Stimulated activated CD4-positive, alpha-beta T cell treated with anti-CD3 and anti-CD28 coated beads, Interleukin-2, amount 100 ng/mL, for 48 hours (primary cell): ENCODE measurements around the gene TMEM267.
"Not testable (repeated sequence)": the region's sequence is repeated elsewhere in the genome, so short reads cannot be mapped to it uniquely, and the experiment has no call there.

ENCODE experiments used
- DNase-seq, 2 donors: peaks; one replicate each; pipeline ENCODE4 v3.0.0-alpha.2; 2020

Gene TMEM267

GRCh38 chr5:43441575-43441974 lies 42.1 kb downstream of the TMEM267 start:
- DNase-seq, result not testable (repeated sequence)

GRCh38 chr5:43437062-43437660 lies 46.5 kb downstream of the TMEM267 start:
- no peak for DNase-seq

- DNase-seq, result no peak
Observed at GRCh38 chr5:43433382-43433781, 50.3 kb downstream of the TMEM267 start.

- no peak for DNase-seq
Observed at GRCh38 chr5:43432486-43433375, 50.9 kb downstream of the TMEM267 start.

DNA sequence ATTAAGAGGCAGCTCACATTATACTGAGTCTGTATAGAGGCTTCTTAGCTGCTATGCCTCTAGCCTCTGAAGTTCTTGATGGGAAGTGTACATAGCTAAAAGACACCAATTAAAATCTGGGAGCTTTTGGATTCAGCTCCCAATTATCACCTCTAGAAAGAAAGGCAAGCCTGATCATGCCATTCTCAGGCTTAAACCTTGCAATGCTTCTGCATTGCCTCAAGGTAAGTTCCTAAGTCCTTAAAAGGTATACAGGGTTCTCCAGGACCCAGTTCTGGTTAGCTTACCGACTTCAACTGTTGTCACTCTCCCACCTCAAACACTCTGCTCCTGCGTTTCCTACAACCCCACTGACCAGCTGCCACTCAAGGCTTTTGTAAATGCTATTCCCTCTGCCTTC lies 54.0 kb downstream of the TMEM267 start:
- no peak for DNase-seq

DNA sequence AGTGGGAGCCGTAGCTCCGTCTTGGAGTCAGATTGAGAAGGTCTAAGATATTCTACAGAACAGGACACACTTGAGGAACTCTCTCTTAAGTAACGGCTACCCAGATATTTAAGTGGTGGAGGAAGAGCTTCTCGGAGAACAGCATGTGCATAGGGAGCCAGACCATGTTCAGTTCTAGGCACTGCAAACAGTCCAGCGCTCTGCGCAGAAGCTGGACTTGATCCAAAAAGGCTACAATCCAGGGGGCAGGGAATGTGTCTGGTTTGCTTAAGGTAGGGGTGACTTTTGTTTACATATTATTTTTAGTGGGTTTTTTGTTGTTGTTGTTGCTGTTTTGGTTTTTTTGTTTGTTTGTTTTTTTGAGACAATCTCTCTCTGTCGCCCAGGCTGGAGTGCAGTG lies 54.6 kb downstream of the TMEM267 start:
- DNase-seq, result no peak

DNA sequence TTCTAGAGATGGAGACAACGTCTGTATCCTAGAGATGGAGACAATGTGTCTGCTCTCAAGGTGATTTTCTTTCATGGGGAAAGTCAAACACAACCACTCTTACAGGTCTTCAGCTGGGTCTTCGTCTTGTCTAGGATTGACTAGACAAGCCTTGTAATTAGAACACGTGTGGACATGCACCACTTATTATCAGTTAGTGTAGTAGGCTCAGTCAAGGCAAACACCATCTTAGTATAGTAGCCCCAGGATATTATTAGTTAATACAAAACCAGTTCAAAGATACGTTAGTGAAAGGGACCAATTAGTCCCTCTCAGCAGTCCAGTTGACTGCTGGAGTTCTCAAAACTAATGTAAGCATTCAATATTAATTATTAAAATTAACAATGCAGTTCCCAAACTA lies 56.4 kb downstream of the TMEM267 start:
- DNase-seq, result no peak

GRCh38 chr5:43425983-43426382 lies 57.7 kb downstream of the TMEM267 start:
- no peak for DNase-seq

DNA sequence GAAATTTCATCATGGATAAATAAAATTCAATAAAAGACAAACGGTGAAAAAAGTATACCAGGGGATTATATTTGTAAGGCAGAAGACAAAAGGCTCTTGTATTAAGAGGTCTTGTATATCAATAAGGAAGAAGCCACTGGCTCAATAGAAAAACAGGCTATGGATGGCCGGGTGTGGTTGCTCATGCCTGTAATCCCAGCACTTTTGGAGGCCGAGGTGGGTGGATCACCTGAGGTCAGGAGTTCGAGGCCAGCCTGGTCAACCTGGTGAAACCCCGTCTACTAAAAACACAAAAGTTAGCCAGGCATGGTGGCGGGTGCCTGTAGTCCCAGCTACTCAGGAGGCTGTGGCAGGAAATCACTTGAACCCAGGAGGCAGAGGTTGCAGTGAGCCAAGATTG lies 60.6 kb downstream of the TMEM267 start:
- not testable (repeated sequence) for DNase-seq

GRCh38 chr5:43422143-43422542 lies 61.5 kb downstream of the TMEM267 start:
- DNase-seq, result no peak

DNA sequence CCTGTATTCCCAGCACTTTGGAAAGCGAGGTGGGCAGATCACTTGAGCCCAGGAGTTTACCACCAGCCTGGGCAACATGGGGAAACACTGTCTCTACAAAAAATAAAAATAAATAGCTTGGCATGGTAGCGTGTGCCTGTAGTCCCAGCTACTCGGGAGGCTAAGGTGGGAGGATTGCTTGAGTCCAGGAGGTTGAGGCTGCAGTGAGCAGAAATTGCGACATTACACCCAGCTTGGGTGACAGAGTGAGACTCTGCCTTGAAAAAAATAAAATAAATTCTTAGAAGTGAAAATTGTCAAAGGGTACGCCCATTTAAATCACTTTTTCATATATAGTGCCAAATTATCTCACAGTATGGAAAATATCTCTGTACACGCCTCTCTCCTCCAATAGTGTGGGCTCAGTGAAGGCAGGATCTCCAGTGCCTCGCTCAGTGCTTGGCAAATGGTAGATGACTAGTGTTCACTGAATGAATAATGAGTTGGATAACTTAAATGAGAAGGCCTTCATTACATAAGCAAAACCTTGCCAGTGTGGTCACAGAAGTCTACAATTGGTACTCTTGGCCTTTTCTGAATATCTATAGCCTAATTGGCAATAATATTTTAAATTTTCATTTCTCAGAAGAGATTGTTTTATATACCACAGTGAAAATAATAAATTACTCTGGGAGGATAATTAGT lies 62.1 kb downstream of the TMEM267 start:
- DNase-seq, result no peak

DNA sequence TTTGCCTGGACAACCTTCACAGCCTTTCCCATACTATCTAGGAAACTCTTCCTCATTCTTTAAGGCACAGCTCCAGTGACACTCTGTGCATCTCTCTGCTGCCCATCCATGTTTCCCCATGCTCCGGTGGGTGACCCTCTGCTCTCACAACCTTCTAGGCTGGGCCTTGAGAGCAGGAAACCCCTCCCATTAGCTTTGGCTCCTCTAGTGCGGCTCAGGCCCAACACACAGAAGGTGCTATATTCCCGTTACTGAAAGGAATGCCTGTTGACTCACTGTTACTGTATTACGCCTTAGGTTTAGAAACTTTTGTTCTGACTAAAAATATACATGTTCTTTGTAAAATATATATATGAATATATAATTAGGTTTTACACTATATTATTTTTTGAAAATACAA lies 63.4 kb downstream of the TMEM267 start:
- DNase-seq, result no peak

DNA sequence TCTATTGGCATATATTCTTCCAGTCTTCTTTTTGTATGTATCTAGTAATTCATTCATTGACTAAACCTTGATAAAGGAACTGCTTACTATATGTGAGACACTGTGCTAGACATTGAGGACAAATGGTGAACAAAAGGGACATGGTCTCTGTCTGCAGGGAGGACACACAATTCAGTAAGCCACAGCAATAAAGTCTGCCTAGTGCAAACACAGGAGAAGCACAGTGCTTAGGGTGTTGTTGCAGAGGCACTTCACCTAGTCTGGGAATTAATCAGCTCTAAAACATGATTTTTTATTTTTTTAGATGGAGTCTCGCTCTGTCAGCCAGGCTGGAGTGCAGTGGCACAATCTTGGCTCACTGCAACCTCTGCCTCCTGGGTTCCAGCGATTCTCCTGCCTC lies 65.1 kb downstream of the TMEM267 start:
- DNase-seq, result no peak

DNA sequence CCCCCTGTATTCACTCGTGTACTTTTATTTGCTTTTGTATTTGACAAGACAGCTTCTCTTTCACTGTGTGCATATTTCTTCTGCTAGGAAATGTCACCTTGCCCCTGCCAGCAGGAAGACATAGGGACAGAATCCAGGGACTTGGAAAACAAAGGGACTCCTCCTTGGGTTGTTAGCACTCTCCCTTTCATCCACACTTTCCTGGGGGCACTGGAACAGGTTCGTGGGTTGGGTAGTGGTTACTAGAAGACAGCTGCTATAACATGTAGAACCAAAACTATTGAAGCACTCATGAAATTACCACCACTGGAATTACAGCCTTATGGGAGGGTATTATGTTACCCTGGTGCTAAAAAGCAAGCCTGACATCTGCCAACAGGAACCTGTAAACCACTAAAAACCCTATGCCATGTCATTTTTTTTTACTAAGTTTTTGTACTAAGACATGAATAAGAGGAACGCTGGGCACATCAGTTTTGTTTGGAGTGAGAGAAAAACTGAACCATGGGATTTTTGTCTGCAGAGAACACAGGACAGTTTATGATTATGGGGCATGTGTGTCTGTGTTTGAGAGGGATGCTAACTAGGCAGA lies 66.8 kb downstream of the TMEM267 start:
- no peak for DNase-seq

DNA sequence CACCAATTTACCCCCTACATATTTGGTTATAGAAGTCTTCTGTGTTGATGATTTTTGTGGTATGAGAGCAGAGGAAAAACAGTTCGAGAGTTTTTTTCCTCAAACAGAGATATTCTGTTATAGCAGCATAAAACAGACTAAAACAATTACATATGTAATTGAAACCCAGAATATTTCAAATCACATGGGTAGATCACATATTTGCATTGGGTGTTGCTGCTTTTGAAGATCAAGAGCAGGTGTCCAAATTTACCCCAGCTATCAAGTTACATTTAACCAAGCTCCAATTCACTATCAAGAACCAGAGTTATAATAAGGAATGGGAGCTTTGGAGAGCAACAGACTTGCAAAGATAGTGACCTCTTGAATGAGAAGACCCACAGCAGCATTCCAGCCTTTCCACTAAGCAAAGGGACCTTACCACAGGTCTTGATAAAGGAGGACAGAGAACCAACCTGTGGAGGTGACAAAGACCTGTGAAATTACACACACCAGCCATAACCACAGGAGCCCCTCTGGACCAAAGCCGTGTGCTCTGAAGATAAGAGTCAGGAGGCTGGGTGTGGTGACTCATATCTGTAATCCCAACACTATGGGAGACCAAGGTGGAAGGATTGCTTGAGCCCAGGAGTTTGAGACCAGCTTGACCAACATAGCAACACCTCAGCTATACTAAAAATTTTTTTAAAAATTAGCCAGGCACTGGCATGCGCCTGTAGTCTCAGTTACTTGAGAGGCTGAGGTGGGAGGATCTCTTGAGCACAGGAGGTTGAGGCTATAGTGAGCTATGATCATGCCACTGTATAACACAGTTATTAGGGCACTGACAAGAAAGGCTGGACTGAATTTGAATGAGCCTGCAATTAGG lies 67.5 kb downstream of the TMEM267 start:
- DNase-seq, result no peak

GRCh38 chr5:43413966-43414365 lies 69.7 kb downstream of the TMEM267 start:
- no peak for DNase-seq

DNA sequence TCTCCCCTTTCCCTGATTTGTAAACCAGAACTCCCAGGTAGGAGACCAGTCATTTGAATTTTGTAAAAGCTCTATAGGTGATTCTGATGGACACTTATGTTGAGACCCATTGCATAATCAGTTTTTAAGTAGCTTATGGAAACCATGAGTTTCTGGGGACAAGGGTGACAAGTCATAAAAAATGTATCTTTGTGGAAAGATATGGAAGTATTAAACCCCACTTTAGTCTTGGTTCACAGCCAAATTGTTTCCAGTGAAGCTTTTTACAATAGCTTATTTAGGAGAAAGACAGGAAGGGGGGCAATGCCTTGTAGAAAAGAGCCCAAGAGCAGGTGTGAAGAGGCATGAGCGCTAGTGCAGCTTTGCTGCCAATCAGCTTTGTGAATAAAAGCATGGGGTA lies 71.0 kb downstream of the TMEM267 start:
- no peak for DNase-seq

- no peak for DNase-seq
Observed at GRCh38 chr5:43412156-43412555, 71.5 kb downstream of the TMEM267 start, which contains the start of gene CCL28. CCL28 (minus strand) TSS chr5:43412391; CDS start chr5:43412316, 75 bp downstream.

DNA sequence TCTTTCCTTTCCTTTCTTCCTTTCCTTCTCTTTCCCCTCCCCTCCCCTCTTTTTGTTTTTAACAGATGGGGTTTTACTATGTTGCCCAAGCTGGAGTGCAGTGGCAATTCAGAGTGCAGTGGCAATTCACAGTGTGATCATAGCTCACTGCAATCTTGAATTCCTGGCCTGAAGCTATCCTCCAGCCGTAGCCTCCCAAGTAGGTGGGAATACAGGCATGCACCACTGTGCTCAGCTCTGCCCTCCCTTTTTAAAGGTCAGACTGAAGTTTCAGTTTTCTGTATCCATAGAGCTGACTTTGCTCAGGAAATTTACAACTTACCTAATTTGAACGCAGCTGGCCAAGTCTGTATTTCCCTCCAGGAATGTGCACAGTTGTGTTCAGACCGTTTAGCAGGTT lies 72.2 kb downstream of the TMEM267 start:
- no peak for DNase-seq

GRCh38 chr5:43410414-43410813 lies 73.3 kb downstream of the TMEM267 start:
- DNase-seq, result no peak

- no peak for DNase-seq
Observed at GRCh38 chr5:43409809-43410271, 73.8 kb downstream of the TMEM267 start.

- DNase-seq, result not testable (repeated sequence)
Observed at GRCh38 chr5:43402524-43403066, 81.1 kb downstream of the TMEM267 start.
